HG02840 (cell line): ENCODE data around the gene RAG1.

ENCODE experiments used
- ATAC-seq: cut with Tn5 transposase; IDR thresholded peaks from one replicate; pipeline ENCODE4 v1.9.1; 2021; ENCODE audit warnings: mild to moderate bottlenecking, moderate library complexity, moderate number of reproducible peaks; ENCODE audit not compliant: unreplicated experiment, low FRiP score

Gene RAG1

GRCh38 chr11:36627006-36627405, 59.2 kb downstream of the RAG1 start:
- no peak for ATAC-seq

- no peak for ATAC-seq
These were observed 59.7 kb downstream of the RAG1 start for GRCh38 chr11:36627471-36627870.

GRCh38 chr11:36628141-36628540, 60.3 kb downstream of the RAG1 start:
- ATAC-seq, result no peak

GRCh38 chr11:36628765-36629244, 61.0 kb downstream of the RAG1 start:
- no peak for ATAC-seq
